ENCODE measurements around the gene AHCYL1.

AHCYL1 gene

DNA sequence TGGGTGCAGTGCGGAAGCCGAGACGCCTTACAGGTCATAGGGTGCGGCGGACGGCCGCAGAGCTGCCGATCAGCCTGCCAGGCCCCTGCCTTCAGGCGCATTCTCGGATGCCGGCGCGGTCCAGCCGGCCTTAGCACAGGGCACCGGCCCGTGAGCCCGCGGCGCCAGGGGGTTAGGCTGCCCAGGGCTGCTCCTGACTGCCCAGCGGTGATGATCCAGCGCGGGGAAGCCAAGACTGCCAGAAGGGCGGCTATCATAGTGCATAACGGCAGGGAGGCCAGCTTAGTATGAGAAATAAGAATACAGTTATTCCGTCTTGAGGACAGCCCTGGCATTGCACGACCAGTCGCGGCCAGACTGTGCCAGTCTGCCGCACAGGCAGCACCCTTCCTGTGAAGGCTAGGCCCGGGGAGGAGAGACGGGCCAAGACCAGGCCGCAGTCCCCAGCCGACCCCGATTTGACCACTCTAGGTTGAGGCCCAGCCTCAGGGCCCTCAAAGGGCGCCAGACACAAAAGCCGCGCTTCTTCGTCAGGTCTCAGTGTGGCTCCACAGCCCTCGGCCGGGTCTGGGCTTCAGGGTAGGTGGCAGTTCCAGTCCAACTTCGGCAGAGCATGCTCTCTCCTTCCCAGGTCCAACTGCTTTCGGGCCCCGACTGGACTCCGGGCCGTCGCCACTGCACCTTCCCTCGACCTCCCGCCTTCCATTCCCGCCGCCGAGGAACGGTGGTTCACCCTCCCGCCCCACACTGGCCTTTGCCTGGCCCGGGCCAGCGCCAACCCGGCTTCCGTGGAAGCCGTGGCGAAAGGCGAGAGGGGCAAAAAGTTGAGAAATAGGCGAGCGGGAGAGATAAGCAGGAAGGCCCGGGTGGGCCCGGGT is 85.1 kb downstream of the AHCYL1 start:
- DNase-seq (ENCODE audit: low read depth, low spot score): no peak
- ChIA-PET CTCF (interaction anchor here (26.6 kb wide), 1 partner anchor 30 kb away, joined by 935 read pairs; the partner anchor contains the start of gene UBL4B), POLR2A (no interaction called here)
- H3K4me3 ChIP-seq (ENCODE audit: low read depth, low read length): no peak overlapping the region
- TF ChIP-seq, protein P1, sequence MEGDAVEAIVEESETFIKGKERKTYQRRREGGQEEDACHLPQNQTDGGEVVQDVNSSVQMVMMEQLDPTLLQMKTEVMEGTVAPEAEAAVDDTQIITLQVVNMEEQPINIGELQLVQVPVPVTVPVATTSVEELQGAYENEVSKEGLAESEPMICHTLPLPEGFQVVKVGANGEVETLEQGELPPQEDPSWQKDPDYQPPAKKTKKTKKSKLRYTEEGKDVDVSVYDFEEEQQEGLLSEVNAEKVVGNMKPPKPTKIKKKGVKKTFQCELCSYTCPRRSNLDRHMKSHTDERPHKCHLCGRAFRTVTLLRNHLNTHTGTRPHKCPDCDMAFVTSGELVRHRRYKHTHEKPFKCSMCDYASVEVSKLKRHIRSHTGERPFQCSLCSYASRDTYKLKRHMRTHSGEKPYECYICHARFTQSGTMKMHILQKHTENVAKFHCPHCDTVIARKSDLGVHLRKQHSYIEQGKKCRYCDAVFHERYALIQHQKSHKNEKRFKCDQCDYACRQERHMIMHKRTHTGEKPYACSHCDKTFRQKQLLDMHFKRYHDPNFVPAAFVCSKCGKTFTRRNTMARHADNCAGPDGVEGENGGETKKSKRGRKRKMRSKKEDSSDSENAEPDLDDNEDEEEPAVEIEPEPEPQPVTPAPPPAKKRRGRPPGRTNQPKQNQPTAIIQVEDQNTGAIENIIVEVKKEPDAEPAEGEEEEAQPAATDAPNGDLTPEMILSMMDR (IDR thresholded peaks at IDR 0.05; ENCODE audit: insufficient read depth, low read length, missing control alignments): no peak

DNA sequence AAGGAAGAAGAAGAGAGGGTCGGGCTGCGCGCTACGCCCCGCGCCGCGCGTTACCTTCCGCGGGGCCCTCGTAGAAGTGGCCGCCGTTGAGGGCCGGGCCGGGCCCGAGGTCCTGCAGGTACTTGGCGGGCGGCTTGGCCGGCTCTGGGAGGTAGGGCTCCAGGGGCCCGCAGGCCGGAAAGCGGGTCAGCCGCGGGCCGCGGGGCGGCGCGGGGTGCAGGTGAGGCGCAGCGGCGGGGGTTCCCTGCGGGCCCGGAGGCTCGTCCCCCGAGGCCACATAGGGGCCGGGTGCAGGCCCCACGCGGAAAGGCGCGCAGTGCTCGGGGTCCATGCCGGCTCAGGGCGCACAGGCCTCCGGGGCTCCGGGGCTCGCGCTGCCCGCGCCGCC is 85.7 kb downstream of the AHCYL1 start:
- no peak overlapping the region for H3K4me3 ChIP-seq (ENCODE audit: low read depth, low read length)
- TF ChIP-seq, protein P1 (IDR thresholded peaks at IDR 0.05; ENCODE audit: insufficient read depth, low read length, missing control alignments): no peak
- POLR2A ChIA-PET: interaction anchor here (0.8 kb wide), 1 partner anchor 13 kb away, joined by 3 read pairs; no protein-coding TSS in a partner anchor
- no peak for DNase-seq (ENCODE audit: low read depth, low spot score)
- CTCF ChIA-PET: interaction anchor here (1.3 to 3.1 kb wide), 4 partner anchors 10 to 23 kb away, joined by 3 to 23 read pairs (median 14); no protein-coding TSS in a partner anchor

DNA sequence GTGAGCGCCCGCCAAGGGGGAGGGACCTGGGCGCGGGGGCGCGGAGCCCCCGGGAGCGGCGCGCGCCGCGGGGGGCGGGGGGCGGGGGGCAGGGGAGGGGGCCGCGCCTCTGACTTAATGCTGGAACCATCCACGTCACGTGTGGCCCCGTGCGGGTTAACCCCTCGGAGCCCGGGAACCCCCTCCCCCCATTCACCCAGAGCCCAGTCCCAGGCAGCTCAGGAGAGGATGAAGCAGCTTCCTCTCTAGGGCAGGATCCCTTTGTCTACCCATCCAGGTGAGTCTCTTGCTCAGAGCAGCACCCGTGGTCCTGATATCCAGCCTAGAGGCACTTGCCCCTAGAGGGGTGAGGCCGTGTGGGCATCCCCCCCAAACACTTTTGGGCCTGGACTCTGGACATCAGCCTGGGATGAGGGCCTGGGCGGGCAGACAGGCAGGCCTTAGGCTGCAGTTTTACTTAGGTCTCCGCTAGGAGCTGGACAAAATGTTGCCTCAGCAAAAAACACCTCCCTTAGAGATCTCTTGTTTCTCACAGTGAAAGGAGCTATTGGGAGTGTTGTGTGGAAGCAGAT is 86.2 kb downstream of the AHCYL1 start, which contains the start of gene ALX3:
Gene ALX3 (minus strand): TSS at position 2 of the 572 bp plus-strand sequence. CDS start 60 bp downstream, outside the sequence.
- TF ChIP-seq, protein P1 (IDR thresholded peaks at IDR 0.05; ENCODE audit: insufficient read depth, low read length, missing control alignments): no peak
- H3K4me3 ChIP-seq (ENCODE audit: low read depth, low read length): no peak within 1 kb of the TSS
- ChIA-PET CTCF (interaction anchor here (0.8 to 3.1 kb wide), 12 partner anchors 8 to 46 kb away, joined by 3 to 23 read pairs (median 4); no protein-coding TSS in a partner anchor), POLR2A (interaction anchor here (0.8 to 0.9 kb wide), 2 partner anchors 8 to 13 kb away, joined by 3 read pairs; no protein-coding TSS in a partner anchor)
- DNase-seq (ENCODE audit: low read depth, low spot score): no peak

Measured in AG04449 (cell line).